Dermis blood vessel endothelial cell (primary cell): ENCODE results near the gene HMGXB3. TPM values are rescaled to one million over a fixed set of nuclear protein-coding genes. Genes with fewer than 3 reads are reported as not detected.
"Not testable (repeated sequence)": the region's sequence is repeated elsewhere in the genome, so short reads cannot be mapped to it uniquely, and the experiment has no call there.

ENCODE experiments used
- DNase-seq: peaks from one replicate; pipeline ENCODE4 v3.0.0; 2010
- total RNA-seq: library from RNA; depleted of rRNA; stranded (reverse); fragments of >200 nt; gene quantifications from 2 replicates; pipeline ENCODE4 v1.2.3, GENCODE V29; 2014

HMGXB3 gene
- total RNA-seq, 1 donor from 2014 or later, result 33.2 TPM

- DNase-seq, result no peak
Observed at GRCh38 chr5:150068961-150069645, 68.6 kb downstream of the HMGXB3 start.

- no peak for DNase-seq
Observed at GRCh38 chr5:150069672-150070627, 69.4 kb downstream of the HMGXB3 start.

- no peak for DNase-seq
Observed at GRCh38 chr5:150070821-150071220, 70.3 kb downstream of the HMGXB3 start.

- DNase-seq, result no peak
Observed at GRCh38 chr5:150073086-150073625, 72.6 kb downstream of the HMGXB3 start.

GRCh38 chr5:150073677-150074076 is 73.1 kb downstream of the HMGXB3 start:
- no peak for DNase-seq

- no peak for DNase-seq
Observed at GRCh38 chr5:150075233-150075632, 74.7 kb downstream of the HMGXB3 start.

- DNase-seq, result no peak
Observed at GRCh38 chr5:150075806-150076205, 75.3 kb downstream of the HMGXB3 start.

GRCh38 chr5:150077060-150077459 is 76.5 kb downstream of the HMGXB3 start:
- DNase-seq, result no peak

GRCh38 chr5:150077996-150078801 is 77.7 kb downstream of the HMGXB3 start:
- DNase-seq, result no peak

GRCh38 chr5:150078802-150079689 is 78.5 kb downstream of the HMGXB3 start:
- no peak for DNase-seq

GRCh38 chr5:150079909-150080461 is 79.4 kb downstream of the HMGXB3 start:
- no peak for DNase-seq

GRCh38 chr5:150080696-150081435 is 80.3 kb downstream of the HMGXB3 start:
- DNase-seq, result no peak

GRCh38 chr5:150081541-150082283 is 81.2 kb downstream of the HMGXB3 start:
- peak; percentile 64 for DNase-seq

- peak; percentile 19 for DNase-seq
Observed at GRCh38 chr5:150082374-150082773, 81.8 kb downstream of the HMGXB3 start.

- DNase-seq, result peak; percentile 47
Observed at GRCh38 chr5:150082889-150083288, 82.3 kb downstream of the HMGXB3 start.

GRCh38 chr5:150084754-150085153 is 84.2 kb downstream of the HMGXB3 start:
- DNase-seq, result not testable (repeated sequence)

- DNase-seq, result no peak
Observed at GRCh38 chr5:150085191-150085912, 84.8 kb downstream of the HMGXB3 start.

- DNase-seq, result no peak
Observed at GRCh38 chr5:150085950-150086715, 85.6 kb downstream of the HMGXB3 start, which contains the start of gene CSF1R. TSS of gene CSF1R (minus strand) at chr5:150086554. CDS start at chr5:150086427, 127 bp downstream.
